B cell (primary cell): Measurements from ENCODE around the gene KHK. TPM values are rescaled to one million over a fixed set of nuclear protein-coding genes. Genes with fewer than 3 reads are reported as not detected.
A peak's percentile ranks its signal among the peaks of the same experiment; 100 is the strongest.

Experiments
- ATAC-seq: fragments of 200-7000 bp; cut with Tn5 transposase; one replicate; pipeline ENCODE4 v1.10.0; 2021; ENCODE audit warnings: low read depth, mild to moderate bottlenecking, moderate number of reproducible peaks, moderate library complexity
- CTCF ChIA-PET: fragments of 350-600 bp; sonication (Branson Sonifier 250); formaldehyde crosslinking; loops from one replicate; lab custom pipeline; 2021; ENCODE audit warnings: antibody characterized with exemption, inconsistent platforms; lab: Charles Lee
- POLR2A ChIA-PET: fragments of 350-600 bp; sonication (Branson Sonifier 250); formaldehyde crosslinking; loops from one replicate; lab custom pipeline; 2021; ENCODE audit warnings: antibody characterized with exemption; lab: Charles Lee
- DNase-seq: peaks from one replicate; pipeline ENCODE4 v3.0.0; 2013
- H2AFZ ChIP-seq: 2 replicates; pipeline ENCODE4 v1.6.1; 2012; ENCODE audit warnings: mild to moderate bottlenecking, low read depth, low read length; ENCODE audit not compliant: insufficient read depth, poor library complexity, severe bottlenecking
- H3K27ac ChIP-seq, 2 donors: 1 replicate in 1 of 2; 2 replicates in 1 of 2; pipeline ENCODE4 v1.5.1; 2012 to 2013; ENCODE audit warnings: low read length in 2 of 2, mild to moderate bottlenecking in 2 of 2, moderate library complexity in 1 of 2
- H3K27me3 ChIP-seq, 4 experiments: fragments of 200-600 bp in 1 of 4; sonication (generic) in 1 of 4; replicated peaks in 1 of 4; 1 replicate in 2 of 4; 2 replicates in 2 of 4; pipeline versions ENCODE4 v1.6.1 to v1.7.0; 2013 to 2016; ENCODE audit warnings: low read length in 3 of 4, mild to moderate bottlenecking in 2 of 4, mixed read lengths in 1 of 4, moderate library complexity in 1 of 4; ENCODE audit not compliant: insufficient read depth in 4 of 4, control insufficient read depth in 3 of 4; ENCODE audit errors: control extremely low read depth in 1 of 4
- H3K36me3 ChIP-seq, 2 experiments: replicated peaks in 1 of 2; 1 replicate in 1 of 2; 2 replicates in 1 of 2; pipeline versions ENCODE4 v1.6.1 to v1.7.1; 2013; ENCODE audit warnings: low read length in 1 of 2; ENCODE audit not compliant: insufficient read depth in 2 of 2, control insufficient read depth in 1 of 2; ENCODE audit errors: control extremely low read depth in 1 of 2, extremely low read depth in 1 of 2
- H3K4me1 ChIP-seq, 2 donors: fragments of 200-600 bp in 1 of 2; sonication (generic) in 1 of 2; 1 replicate in 1 of 2; 2 replicates in 1 of 2; pipeline versions ENCODE4 v1.5.1 to v1.6.1; 2013 to 2017; ENCODE audit warnings: low read length in 2 of 2; ENCODE audit not compliant: control insufficient read depth in 2 of 2, insufficient read depth in 2 of 2
- H3K4me2 ChIP-seq: replicated peaks from 2 replicates; pipeline ENCODE3; 2012; ENCODE audit warnings: mild to moderate bottlenecking, low read depth, low read length; ENCODE audit not compliant: poor library complexity, severe bottlenecking
- H3K4me3 ChIP-seq, 5 experiments: fragments of 200-600 bp in 1 of 5; sonication (generic) in 1 of 5; 1 replicate in 3 of 5; 2 replicates in 2 of 5; pipeline versions ENCODE4 v1.5.1 to v1.7.0; 2011 to 2016; ENCODE audit warnings: low read length in 4 of 5, mild to moderate bottlenecking in 4 of 5, low read depth in 2 of 5, control low read depth in 1 of 5, moderate library complexity in 1 of 5; ENCODE audit not compliant: insufficient read depth in 1 of 5; ENCODE audit errors: control extremely low read depth in 1 of 5, extremely low read depth in 1 of 5
- H3K79me2 ChIP-seq: fragments of 200-600 bp; sonication (generic); one replicate; pipeline ENCODE4 v1.6.0; 2016; ENCODE audit warnings: low read length; ENCODE audit not compliant: control insufficient read depth, insufficient read depth
- H3K9ac ChIP-seq: fragments of 200-600 bp; sonication (generic); 2 replicates; pipeline ENCODE4 v1.6.1; 2017; ENCODE audit warnings: mild to moderate bottlenecking, low read length, moderate library complexity
- H3K9me3 ChIP-seq, 3 donors: one replicate each; pipeline versions ENCODE4 v1.6.1 to v1.7.1; 2013; ENCODE audit warnings: low read length in 2 of 3; ENCODE audit not compliant: control insufficient read depth in 2 of 3, insufficient read depth in 1 of 3; ENCODE audit errors: control extremely low read depth in 1 of 3
- H4K20me1 ChIP-seq: 2 replicates; pipeline ENCODE4 v1.6.0; 2012; ENCODE audit warnings: mild to moderate bottlenecking, low read length; ENCODE audit not compliant: insufficient read depth, control insufficient read depth, poor library complexity, severe bottlenecking
- H3K27ac Mint-ChIP-seq: one replicate; pipeline ENCODE4 v1.8.0; 2021; ENCODE audit warnings: mixed read lengths
- H3K27me3 Mint-ChIP-seq: one replicate; pipeline ENCODE4 v1.8.0; 2021; ENCODE audit warnings: mixed read lengths
- H3K4me1 Mint-ChIP-seq: one replicate; pipeline ENCODE4 v1.8.0; 2021; ENCODE audit warnings: mixed read lengths
- H3K4me3 Mint-ChIP-seq: one replicate; pipeline ENCODE4 v1.8.0; 2021; ENCODE audit warnings: mixed read lengths
- H3K9me3 Mint-ChIP-seq: one replicate; pipeline ENCODE4 v1.8.0; 2022; ENCODE audit warnings: mixed read lengths; ENCODE audit not compliant: insufficient read depth
- CTCF ChIP-seq: fragments of 200-600 bp; IDR thresholded peaks from one replicate; pipeline ENCODE4 v1.8.0; 2022; ENCODE audit warnings: antibody characterized with exemption, mild to moderate bottlenecking
- EZH2 ChIP-seq: IDR thresholded peaks from 2 replicates; pipeline ENCODE4 v1.6.1; 2012; ENCODE audit warnings: borderline replicate concordance, low read depth, mild to moderate bottlenecking, moderate library complexity, low read length; ENCODE audit not compliant: insufficient read depth, poor library complexity, severe bottlenecking
- WGBS: methylation state at CpG from one replicate; pipeline ENCODE4 v1.1.5; 2013; ENCODE audit warnings: missing lambda C conversion rate; ENCODE audit not compliant: insufficient coverage; 5-methylcytosine and 5-hydroxymethylcytosine counted together
- intact Hi-C: fragments of 100-400 bp; cut with micrococcal nuclease; formaldehyde crosslinking; loops from one replicate; pipeline ENCODE4 v1.10.0; 2022
- polyA plus RNA-seq: library from polyadenylated mRNA; depleted of rRNA; stranded (reverse); fragments of >200 nt; gene quantifications from 2 replicates; pipeline ENCODE4 v1.2.3, GENCODE V29; 2012
- total RNA-seq, 2 donors: library from RNA; stranded (reverse); fragments of 120-200 nt in 1 of 2; gene quantifications; 1 replicate in 1 of 2; 2 replicates in 1 of 2; pipeline versions ENCODE4 v1.2.3 to v1.2.4, GENCODE V29; 2013 to 2022

The KHK gene
- total and polyA plus RNA-seq, 2 donors (not counting 1 experiment from before 2014, with no cell fraction given), result 3.3 to 4.0 TPM

- Mint-ChIP-seq H3K27ac (peak within 1 kb of the TSS; percentile 87), H3K4me3 (peak within 1 kb of the TSS; percentile 93), H3K27me3 (peaks cover 32% of the 10 kb centered on the region), H3K4me1 (peaks cover 18% of the 10 kb centered on the region), H3K9me3 (no peaks in the 10 kb centered on the region)
- TF ChIP-seq CTCF (no peak), EZH2 (no peak)
- peak within 1 kb of the TSS; percentile 86 for H3K4me2 ChIP-seq
- no peak within 1 kb of the TSS for H3K27ac ChIP-seq
- H3K9ac ChIP-seq, result peak within 1 kb of the TSS; percentile 78
- H3K36me3 ChIP-seq, result no peaks in the 10 kb centered on the region
- H3K4me3 ChIP-seq, result peak within 1 kb of the TSS; percentile 58 to 74 (median 68)
- ATAC-seq (peak; percentile 87), DNase-seq (peak; percentile 71)
- H3K27me3 ChIP-seq, result peaks cover 0 to 16% (median 6%) of the 10 kb centered on the region in 4 experiments
- ChIA-PET POLR2A (interaction anchor here (0.6 to 2.2 kb wide), 5 partner anchors 10 to 247 kb away, joined by 3 to 29 read pairs (median 4); partner anchors contain the start of genes ATRAID, PREB, SLC5A6 and SNX17), CTCF (interaction anchor here (0.6 to 2.9 kb wide), 6 partner anchors 10 to 162 kb away, joined by 3 to 19 read pairs (median 4); partner anchors contain the start of gene PREB)
- peak within 1 kb of the TSS; percentile 96 for H2AFZ ChIP-seq
- H4K20me1 ChIP-seq, result no peaks in the 10 kb centered on the region
- 8% methylated on average over 47 of the region's 47 CpGs for whole genome bisulfite sequencing
- intact Hi-C loops, result loop anchor here (1.0 kb wide), 2 partner anchors 11 to 37 kb away; partner anchors contain the start of genes KHK and PREB
- no peaks in the 10 kb centered on the region for H3K79me2 ChIP-seq
- peaks cover 17 to 18% of the 10 kb centered on the region in 2 donors for H3K4me1 ChIP-seq
- H3K9me3 ChIP-seq, result peaks cover 0 to 5% (median 0%) of the 10 kb centered on the region in 3 donors
Measured at GRCh38 chr2:27123302-27124150, 37.0 kb downstream of the KHK start, which contains the start of gene ABHD1. ABHD1 (plus strand) TSS chr2:27123815; CDS start chr2:27123949, 134 bp downstream.
